ENCODE results near the gene CA10.

CA10 gene

GRCh38 chr17:51770027-51770759, 388.3 kb downstream of the CA10 start:
- TF ChIP-seq CREB5 (CRISPR knock-in tag; IDR thresholded peaks at IDR 0.05; ENCODE audit: low read depth) = no peak
- no peak for TF ChIP-seq ZFP3 (CRISPR knock-in tag; IDR thresholded peaks at IDR 0.05)
- no peak for TF ChIP-seq TOX (CRISPR knock-in tag; IDR thresholded peaks at IDR 0.05; ENCODE audit: borderline replicate concordance)
- no peak for TF ChIP-seq PPARA (CRISPR knock-in tag; IDR thresholded peaks at IDR 0.05; ENCODE audit: borderline replicate concordance)
- no peak for TF ChIP-seq CSRNP3 (CRISPR knock-in tag; IDR thresholded peaks at IDR 0.05)
- no peak for TF ChIP-seq ISL1 (CRISPR knock-in tag; IDR thresholded peaks at IDR 0.05)
- no peak for TF ChIP-seq RARB (CRISPR knock-in tag; IDR thresholded peaks at IDR 0.05)
- no peak for TF ChIP-seq BACH2 (CRISPR knock-in tag; IDR thresholded peaks at IDR 0.05; ENCODE audit: borderline replicate concordance)
- TF ChIP-seq ARNTL (CRISPR knock-in tag; IDR thresholded peaks at IDR 0.05; ENCODE audit: borderline replicate concordance, low read depth) = no peak
- TF ChIP-seq GLIS3 (CRISPR knock-in tag; IDR thresholded peaks at IDR 0.05) = no peak
- TF ChIP-seq ZC3H10 (CRISPR knock-in tag; IDR thresholded peaks at IDR 0.05) = no peak
- no peak for TF ChIP-seq ZNF70 (CRISPR knock-in tag; IDR thresholded peaks at IDR 0.05)
- TF ChIP-seq, protein P1, sequence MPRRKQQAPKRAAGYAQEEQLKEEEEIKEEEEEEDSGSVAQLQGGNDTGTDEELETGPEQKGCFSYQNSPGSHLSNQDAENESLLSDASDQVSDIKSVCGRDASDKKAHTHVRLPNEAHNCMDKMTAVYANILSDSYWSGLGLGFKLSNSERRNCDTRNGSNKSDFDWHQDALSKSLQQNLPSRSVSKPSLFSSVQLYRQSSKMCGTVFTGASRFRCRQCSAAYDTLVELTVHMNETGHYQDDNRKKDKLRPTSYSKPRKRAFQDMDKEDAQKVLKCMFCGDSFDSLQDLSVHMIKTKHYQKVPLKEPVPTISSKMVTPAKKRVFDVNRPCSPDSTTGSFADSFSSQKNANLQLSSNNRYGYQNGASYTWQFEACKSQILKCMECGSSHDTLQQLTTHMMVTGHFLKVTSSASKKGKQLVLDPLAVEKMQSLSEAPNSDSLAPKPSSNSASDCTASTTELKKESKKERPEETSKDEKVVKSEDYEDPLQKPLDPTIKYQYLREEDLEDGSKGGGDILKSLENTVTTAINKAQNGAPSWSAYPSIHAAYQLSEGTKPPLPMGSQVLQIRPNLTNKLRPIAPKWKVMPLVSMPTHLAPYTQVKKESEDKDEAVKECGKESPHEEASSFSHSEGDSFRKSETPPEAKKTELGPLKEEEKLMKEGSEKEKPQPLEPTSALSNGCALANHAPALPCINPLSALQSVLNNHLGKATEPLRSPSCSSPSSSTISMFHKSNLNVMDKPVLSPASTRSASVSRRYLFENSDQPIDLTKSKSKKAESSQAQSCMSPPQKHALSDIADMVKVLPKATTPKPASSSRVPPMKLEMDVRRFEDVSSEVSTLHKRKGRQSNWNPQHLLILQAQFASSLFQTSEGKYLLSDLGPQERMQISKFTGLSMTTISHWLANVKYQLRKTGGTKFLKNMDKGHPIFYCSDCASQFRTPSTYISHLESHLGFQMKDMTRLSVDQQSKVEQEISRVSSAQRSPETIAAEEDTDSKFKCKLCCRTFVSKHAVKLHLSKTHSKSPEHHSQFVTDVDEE (CRISPR knock-in tag; IDR thresholded peaks at IDR 0.05) = no peak
- TF ChIP-seq POU6F1 (CRISPR knock-in tag; IDR thresholded peaks at IDR 0.05; ENCODE audit: borderline replicate concordance, low read depth) = no peak
- ATAC-seq = no peak

- no peak for ATAC-seq
Observed at GRCh38 chr17:51769231-51769630, 389.3 kb downstream of the CA10 start.

More at GRCh38 chr17:51769231-51769630, 389.3 kb downstream of the CA10 start:
- no peak for TF ChIP-seq ZFP30 (CRISPR knock-in tag; IDR thresholded peaks at IDR 0.05)
- TF ChIP-seq PATZ1 (CRISPR knock-in tag; IDR thresholded peaks at IDR 0.05; ENCODE audit: borderline replicate concordance) = no peak
- TF ChIP-seq ZFP3 (CRISPR knock-in tag; IDR thresholded peaks at IDR 0.05) = no peak
- TF ChIP-seq TOX (CRISPR knock-in tag; IDR thresholded peaks at IDR 0.05; ENCODE audit: borderline replicate concordance) = no peak
- TF ChIP-seq ZNF70 (CRISPR knock-in tag; IDR thresholded peaks at IDR 0.05) = no peak
- no peak for TF ChIP-seq ZNF565 (CRISPR knock-in tag; conservative IDR thresholded peaks at IDR 0.05; ENCODE audit: low read depth)
- no peak for TF ChIP-seq ZC3H10 (CRISPR knock-in tag; IDR thresholded peaks at IDR 0.05)
- no peak for TF ChIP-seq POU6F1 (CRISPR knock-in tag; IDR thresholded peaks at IDR 0.05; ENCODE audit: borderline replicate concordance, low read depth)
- TF ChIP-seq CSDC2 (CRISPR knock-in tag; IDR thresholded peaks at IDR 0.05) = no peak
- TF ChIP-seq GLIS3 (CRISPR knock-in tag; IDR thresholded peaks at IDR 0.05) = no peak
- TF ChIP-seq ZNF8 (CRISPR knock-in tag; IDR thresholded peaks at IDR 0.05) = no peak
- no peak for TF ChIP-seq PPARA (CRISPR knock-in tag; IDR thresholded peaks at IDR 0.05; ENCODE audit: borderline replicate concordance)
- no peak for TF ChIP-seq SNAI2 (CRISPR knock-in tag; IDR thresholded peaks at IDR 0.05)
- no peak for TF ChIP-seq TCF4 (CRISPR knock-in tag; IDR thresholded peaks at IDR 0.05; ENCODE audit: borderline replicate concordance)
- no peak for TF ChIP-seq CSRNP3 (CRISPR knock-in tag; IDR thresholded peaks at IDR 0.05)
